ENCODE results near the gene CARNS1. TPM values are rescaled to one million over a fixed set of nuclear protein-coding genes. Genes with fewer than 3 reads are reported as not detected.

The CARNS1 gene
- total and polyA plus RNA-seq, 2 of the 13 experiments (the other 11 are each of a cell fraction or from before 2014, with no cell fraction given): not detected

- TF ChIP-seq PRDM10 (CRISPR knock-in tag; IDR thresholded peaks at IDR 0.05; ENCODE audit: low read depth) (no peak), ZNF484 (CRISPR knock-in tag; IDR thresholded peaks at IDR 0.05; ENCODE audit: borderline replicate concordance, low read depth) (no peak), ETS1 (CRISPR knock-in tag; IDR thresholded peaks at IDR 0.05) (no peak)
- TF ChIP-seq, protein P1, sequence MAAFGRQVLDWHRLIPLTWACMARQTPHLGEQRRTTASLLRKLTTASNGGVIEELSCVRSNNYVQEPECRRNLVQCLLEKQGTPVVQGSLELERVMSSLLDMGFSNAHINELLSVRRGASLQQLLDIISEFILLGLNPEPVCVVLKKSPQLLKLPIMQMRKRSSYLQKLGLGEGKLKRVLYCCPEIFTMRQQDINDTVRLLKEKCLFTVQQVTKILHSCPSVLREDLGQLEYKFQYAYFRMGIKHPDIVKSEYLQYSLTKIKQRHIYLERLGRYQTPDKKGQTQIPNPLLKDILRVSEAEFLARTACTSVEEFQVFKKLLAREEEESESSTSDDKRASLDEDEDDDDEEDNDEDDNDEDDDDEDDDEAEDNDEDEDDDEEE (CRISPR knock-in tag; IDR thresholded peaks at IDR 0.05): no peak
- TF ChIP-seq, protein P2, sequence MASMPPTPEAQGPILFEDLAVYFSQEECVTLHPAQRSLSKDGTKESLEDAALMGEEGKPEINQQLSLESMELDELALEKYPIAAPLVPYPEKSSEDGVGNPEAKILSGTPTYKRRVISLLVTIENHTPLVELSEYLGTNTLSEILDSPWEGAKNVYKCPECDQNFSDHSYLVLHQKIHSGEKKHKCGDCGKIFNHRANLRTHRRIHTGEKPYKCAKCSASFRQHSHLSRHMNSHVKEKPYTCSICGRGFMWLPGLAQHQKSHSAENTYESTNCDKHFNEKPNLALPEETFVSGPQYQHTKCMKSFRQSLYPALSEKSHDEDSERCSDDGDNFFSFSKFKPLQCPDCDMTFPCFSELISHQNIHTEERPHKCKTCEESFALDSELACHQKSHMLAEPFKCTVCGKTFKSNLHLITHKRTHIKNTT (CRISPR knock-in tag; IDR thresholded peaks at IDR 0.05): no peak
- TF ChIP-seq, protein P3, sequence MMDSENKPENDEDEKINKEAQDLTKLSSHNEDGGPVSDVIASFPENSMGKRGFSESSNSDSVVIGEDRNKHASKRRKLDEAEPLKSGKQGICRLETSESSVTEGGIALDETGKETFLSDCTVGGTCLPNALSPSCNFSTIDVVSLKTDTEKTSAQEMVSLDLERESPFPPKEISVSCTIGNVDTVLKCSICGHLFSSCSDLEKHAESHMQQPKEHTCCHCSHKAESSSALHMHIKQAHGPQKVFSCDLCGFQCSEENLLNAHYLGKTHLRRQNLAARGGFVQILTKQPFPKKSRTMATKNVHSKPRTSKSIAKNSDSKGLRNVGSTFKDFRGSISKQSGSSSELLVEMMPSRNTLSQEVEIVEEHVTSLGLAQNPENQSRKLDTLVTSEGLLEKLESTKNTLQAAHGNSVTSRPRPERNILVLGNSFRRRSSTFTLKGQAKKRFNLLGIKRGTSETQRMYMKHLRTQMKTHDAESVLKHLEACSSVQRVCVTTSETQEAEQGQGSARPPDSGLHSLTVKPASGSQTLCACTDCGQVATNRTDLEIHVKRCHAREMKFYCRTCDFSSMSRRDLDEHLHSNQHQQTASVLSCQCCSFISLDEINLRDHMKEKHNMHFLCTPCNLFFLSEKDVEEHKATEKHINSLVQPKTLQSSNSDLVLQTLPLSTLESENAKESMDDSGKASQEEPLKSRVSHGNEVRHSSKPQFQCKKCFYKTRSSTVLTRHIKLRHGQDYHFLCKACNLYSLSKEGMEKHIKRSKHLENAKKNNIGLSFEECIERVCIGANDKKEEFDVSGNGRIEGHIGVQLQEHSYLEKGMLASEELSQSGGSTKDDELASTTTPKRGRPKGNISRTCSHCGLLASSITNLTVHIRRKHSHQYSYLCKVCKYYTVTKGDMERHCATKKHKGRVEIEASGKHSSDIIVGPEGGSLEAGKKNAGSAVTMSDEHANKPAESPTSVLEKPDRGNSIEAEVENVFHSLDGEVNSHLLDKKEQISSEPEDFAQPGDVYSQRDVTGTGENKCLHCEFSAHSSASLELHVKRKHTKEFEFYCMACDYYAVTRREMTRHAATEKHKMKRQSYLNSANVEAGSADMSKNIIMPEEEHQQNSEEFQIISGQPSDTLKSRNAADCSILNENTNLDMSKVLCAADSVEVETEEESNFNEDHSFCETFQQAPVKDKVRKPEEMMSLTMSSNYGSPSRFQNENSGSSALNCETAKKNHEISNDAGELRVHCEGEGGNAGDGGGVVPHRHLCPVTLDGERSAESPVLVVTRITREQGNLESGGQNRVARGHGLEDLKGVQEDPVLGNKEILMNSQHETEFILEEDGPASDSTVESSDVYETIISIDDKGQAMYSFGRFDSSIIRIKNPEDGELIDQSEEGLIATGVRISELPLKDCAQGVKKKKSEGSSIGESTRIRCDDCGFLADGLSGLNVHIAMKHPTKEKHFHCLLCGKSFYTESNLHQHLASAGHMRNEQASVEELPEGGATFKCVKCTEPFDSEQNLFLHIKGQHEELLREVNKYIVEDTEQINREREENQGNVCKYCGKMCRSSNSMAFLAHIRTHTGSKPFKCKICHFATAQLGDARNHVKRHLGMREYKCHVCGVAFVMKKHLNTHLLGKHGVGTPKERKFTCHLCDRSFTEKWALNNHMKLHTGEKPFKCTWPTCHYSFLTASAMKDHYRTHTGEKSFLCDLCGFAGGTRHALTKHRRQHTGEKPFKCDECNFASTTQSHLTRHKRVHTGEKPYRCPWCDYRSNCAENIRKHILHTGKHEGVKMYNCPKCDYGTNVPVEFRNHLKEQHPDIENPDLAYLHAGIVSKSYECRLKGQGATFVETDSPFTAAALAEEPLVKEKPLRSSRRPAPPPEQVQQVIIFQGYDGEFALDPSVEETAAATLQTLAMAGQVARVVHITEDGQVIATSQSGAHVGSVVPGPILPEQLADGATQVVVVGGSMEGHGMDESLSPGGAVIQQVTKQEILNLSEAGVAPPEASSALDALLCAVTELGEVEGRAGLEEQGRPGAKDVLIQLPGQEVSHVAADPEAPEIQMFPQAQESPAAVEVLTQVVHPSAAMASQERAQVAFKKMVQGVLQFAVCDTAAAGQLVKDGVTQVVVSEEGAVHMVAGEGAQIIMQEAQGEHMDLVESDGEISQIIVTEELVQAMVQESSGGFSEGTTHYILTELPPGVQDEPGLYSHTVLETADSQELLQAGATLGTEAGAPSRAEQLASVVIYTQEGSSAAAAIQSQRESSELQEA (CRISPR knock-in tag; IDR thresholded peaks at IDR 0.05; ENCODE audit: not compliant biosample characterization): no peak
These were observed 5.4 kb downstream of the CARNS1 start (continued) for GRCh38 chr11:67420646-67421429.
